GM12878 (cell line): ENCODE results near the gene TOR1B. TPM values are rescaled to one million over a fixed set of nuclear protein-coding genes. Genes with fewer than 3 reads are reported as not detected.

ENCODE experiments used
- ATAC-seq: fragments of 200-7000 bp; cut with Tn5 transposase; 3 replicates; pipeline ENCODE4 v1.9.1; 2020; ENCODE audit warnings: mild to moderate bottlenecking, moderate library complexity
- BruUV-seq: library from RNA; stranded (reverse); fragments of 400-500 nt; replicated peaks from 2 replicates; lab custom pipeline; 2021; lab: Mats Ljungman, UMichigan
- CTCF ChIA-PET: fragments of 300-600 bp; sonication (Branson Sonifier 250); formaldehyde crosslinking; extraction: SDS; loops from one replicate; lab custom pipeline; 2021; ENCODE audit warnings: inconsistent platforms; lab: Yijun Ruan, JAX
- POLR2A ChIA-PET: fragments of 350-600 bp; formaldehyde crosslinking; extraction: SDS; loops from one replicate; lab custom pipeline; 2021; ENCODE audit warnings: inconsistent platforms; lab: Charles Lee
- RAD21 ChIA-PET: fragments of 300-600 bp; sonication (Branson Sonifier 250); formaldehyde crosslinking; loops from one replicate; lab custom pipeline; 2023; ENCODE audit warnings: antibody characterized with exemption; ENCODE audit not compliant: unreplicated experiment; lab: Charles Lee
- SMC1A ChIA-PET: fragments of 300-600 bp; sonication (Branson Sonifier 250); formaldehyde crosslinking; loops from one replicate; lab custom pipeline; 2023; ENCODE audit not compliant: unreplicated experiment, uncharacterized antibody; lab: Charles Lee
- DNase-seq: peaks from one replicate; pipeline ENCODE4 v3.0.0-alpha.2; 2011; ENCODE audit warnings: low read depth, low spot score
- FAIRE-seq: peaks from 3 replicates; lab custom pipeline; 2011; peaks lifted over from hg19 to GRCh38; lab: Jason Lieb, UNC
- H2AFZ ChIP-seq: 2 replicates; pipeline ENCODE4 v1.6.0; 2011; ENCODE audit warnings: low read depth, low read length, control low read depth; ENCODE audit not compliant: control insufficient read depth
- H3K27ac ChIP-seq: 2 replicates; pipeline ENCODE4 v1.5.1; 2011; ENCODE audit warnings: control low read depth; ENCODE audit not compliant: control insufficient read depth, insufficient read depth
- H3K27me3 ChIP-seq, 2 experiments: replicated peaks in 1 of 2; 2 replicates each; pipeline versions ENCODE4 v1.6.0 to v1.6.1; 2011; ENCODE audit warnings: low read length in 1 of 2; ENCODE audit not compliant: control insufficient read depth in 2 of 2, insufficient read depth in 2 of 2
- H3K36me3 ChIP-seq, 2 experiments: 2 replicates each; pipeline ENCODE4 v1.5.1; 2011; ENCODE audit warnings: low read length in 1 of 2; ENCODE audit not compliant: control insufficient read depth in 2 of 2, insufficient read depth in 2 of 2
- H3K4me1 ChIP-seq: 2 replicates; pipeline ENCODE4 v1.6.1; 2011; ENCODE audit warnings: mild to moderate bottlenecking, low read length, moderate library complexity, mixed read lengths; ENCODE audit not compliant: control insufficient read depth, insufficient read depth
- H3K4me2 ChIP-seq: 2 replicates; pipeline ENCODE4 v1.6.0; 2011; ENCODE audit warnings: control low read depth; ENCODE audit not compliant: control insufficient read depth, insufficient read depth
- H3K4me3 ChIP-seq: fragments of 200-600 bp; sonication (generic); 2 replicates; pipeline ENCODE4 v1.5.1; 2016
- H3K79me2 ChIP-seq: 2 replicates; pipeline ENCODE4 v1.6.0; 2011; ENCODE audit warnings: low read length; ENCODE audit not compliant: control insufficient read depth, insufficient read depth
- H3K9ac ChIP-seq: 2 replicates; pipeline ENCODE4 v1.8.0; 2011; ENCODE audit warnings: low read length, control low read depth, mixed read lengths; ENCODE audit not compliant: control insufficient read depth, insufficient read depth
- H3K9me3 ChIP-seq: replicated peaks from 3 replicates; pipeline ENCODE4 v1.5.1; 2011; ENCODE audit warnings: mild to moderate bottlenecking, low read length; ENCODE audit not compliant: control insufficient read depth, insufficient read depth
- H4K20me1 ChIP-seq: 2 replicates; pipeline ENCODE4 v1.6.0; 2011; ENCODE audit not compliant: control insufficient read depth, insufficient read depth
- BHLHE40 ChIP-seq, 2 experiments: fragments of 450-650 bp in 1 of 2; IDR thresholded peaks; 2 replicates each; pipeline ENCODE4 v1.6.1; 2011 to 2017; ENCODE audit warnings: low read depth in 2 of 2, borderline replicate concordance in 1 of 2, improper control_type of control experiment in 1 of 2, low read length in 1 of 2, mild to moderate bottlenecking in 1 of 2
- NR2F1 ChIP-seq: fragments of 450-650 bp; conservative IDR thresholded peaks from 2 replicates; pipeline ENCODE4 v1.6.1; 2017; ENCODE audit warnings: mild to moderate bottlenecking
- STAT3 ChIP-seq: IDR thresholded peaks from 2 replicates; pipeline ENCODE4 v1.6.1; 2011; ENCODE audit warnings: low read depth, low read length, improper control_type of control experiment
- ZZZ3 ChIP-seq: IDR thresholded peaks from 2 replicates; pipeline ENCODE4 v1.6.1; 2011; ENCODE audit warnings: low read depth; ENCODE audit not compliant: control insufficient read depth, insufficient read length
- WGBS: methylation state at CpG from one replicate; pipeline ENCODE4 v1.1.6; 2016; ENCODE audit warnings: low lambda C conversion rate; ENCODE audit not compliant: insufficient replicate concordance, insufficient coverage; ENCODE audit errors: missing lambda C conversion rate; 5-methylcytosine and 5-hydroxymethylcytosine counted together
- in situ Hi-C: fragments of 300-500 bp; cut with MboI; formaldehyde crosslinking; loops from 9 replicates; pipeline ENCODE4 v1.14.3; 2018; ENCODE audit warnings: mixed read lengths
- intact Hi-C: fragments of 100-400 bp; cut with micrococcal nuclease; formaldehyde crosslinking; loops from one replicate; pipeline ENCODE4 v1.14.2; 2022; ENCODE audit not compliant: unreplicated experiment
- polyA plus RNA-seq, 11 experiments: library from polyadenylated mRNA; depleted of rRNA in 4 of 11; unstranded in 6 of 11; stranded (reverse) in 5 of 11; fragments of >200 nt; fragmentation: Nextera tagmentation in 4 of 11; fragmentation: Illumina TruSeq in 1 of 11; extraction: Ambion mirVana in 4 of 11; extraction: Trizol in 1 of 11; gene quantifications; 1 replicate in 1 of 11; 2 replicates in 10 of 11; pipeline versions ENCODE4 v1.2.1 to v1.2.3, GENCODE V29; 2011 to 2016; ENCODE audit warnings: inconsistent platforms in 2 of 11, missing spikeins in 2 of 11, low read depth in 1 of 11
- total RNA-seq, 4 experiments: library from RNA; depleted of rRNA in 3 of 4; stranded (reverse); fragments of >200 nt in 3 of 4; fragmentation: Illumina TruSeq in 1 of 4; extraction: Trizol in 1 of 4; gene quantifications; 2 replicates each; pipeline versions ENCODE4 v1.2.1 to v1.2.3, GENCODE V29; 2013 to 2021
- TF ChIP-seq, protein P1 (sequence below): fragments of 450-650 bp; formaldehyde crosslinking; IDR thresholded peaks from 2 replicates; pipeline ENCODE4 v1.5.0; 2022; ENCODE audit warnings: mild to moderate bottlenecking, missing genetic modification characterization
- TF ChIP-seq, protein P2 (sequence below): fragments of 450-650 bp; IDR thresholded peaks from 2 replicates; pipeline ENCODE4 v1.6.1; 2016; ENCODE audit warnings: mild to moderate bottlenecking
- TF ChIP-seq, protein P3 (sequence below): fragments of 450-650 bp; IDR thresholded peaks from 2 replicates; pipeline ENCODE4 v1.6.1; 2017; ENCODE audit warnings: mild to moderate bottlenecking
- TF ChIP-seq, protein P4 (sequence below): IDR thresholded peaks from 2 replicates; pipeline ENCODE4 v1.6.1; 2011; ENCODE audit warnings: mild to moderate bottlenecking, low read depth, low read length, moderate library complexity; ENCODE audit not compliant: insufficient replicate concordance

Gene TOR1B
- total and polyA plus RNA-seq, 10 of the 15 experiments (the other 5 are each of a cell fraction or from before 2014, with no cell fraction given), result 1.8 to 17.5 (median 9.9) TPM

DNA sequence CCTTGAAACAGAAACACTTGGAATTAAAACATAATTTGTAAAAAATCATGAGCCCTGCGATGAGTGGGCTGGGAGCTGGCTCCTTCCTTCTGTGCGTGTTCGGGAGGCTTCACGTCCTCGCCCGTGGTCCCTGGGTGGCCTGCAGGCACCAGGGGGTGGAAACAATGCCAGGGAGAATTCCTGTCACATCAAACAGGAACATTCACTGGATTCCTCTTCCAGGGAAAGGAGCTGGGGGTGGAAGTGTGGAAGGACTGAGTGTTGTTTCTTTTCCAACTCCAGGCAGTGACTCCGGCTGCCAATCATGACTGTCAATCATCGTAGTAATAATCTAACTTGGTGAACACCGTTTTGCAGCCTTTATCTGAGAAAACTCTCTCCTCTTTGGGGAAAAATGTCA is 10.7 kb downstream of the TOR1B start:
- H3K4me3 ChIP-seq, result no peak overlapping the region
- H3K27ac ChIP-seq, result no peak overlapping the region
- H3K79me2 ChIP-seq, result no peaks in the 10 kb centered on the region
- H2AFZ ChIP-seq, result no peak overlapping the region
- DNase-seq, result no peak
- in situ Hi-C loops (no loop called here), intact Hi-C loops (no loop called here)
- ATAC-seq, result no peak
- no peak overlapping the region for H3K9ac ChIP-seq
- no peaks in the 10 kb centered on the region for H3K9me3 ChIP-seq
- BruUV-seq, result TSS peak; percentile 28
- H4K20me1 ChIP-seq, result no peaks in the 10 kb centered on the region
- CTCF ChIA-PET, result no interaction called here
- peaks cover 7 to 21% of the 10 kb centered on the region in 2 experiments for H3K36me3 ChIP-seq
- RAD21 ChIA-PET, result no interaction called here
- SMC1A ChIA-PET, result no interaction called here
- TF ChIP-seq, protein P1, sequence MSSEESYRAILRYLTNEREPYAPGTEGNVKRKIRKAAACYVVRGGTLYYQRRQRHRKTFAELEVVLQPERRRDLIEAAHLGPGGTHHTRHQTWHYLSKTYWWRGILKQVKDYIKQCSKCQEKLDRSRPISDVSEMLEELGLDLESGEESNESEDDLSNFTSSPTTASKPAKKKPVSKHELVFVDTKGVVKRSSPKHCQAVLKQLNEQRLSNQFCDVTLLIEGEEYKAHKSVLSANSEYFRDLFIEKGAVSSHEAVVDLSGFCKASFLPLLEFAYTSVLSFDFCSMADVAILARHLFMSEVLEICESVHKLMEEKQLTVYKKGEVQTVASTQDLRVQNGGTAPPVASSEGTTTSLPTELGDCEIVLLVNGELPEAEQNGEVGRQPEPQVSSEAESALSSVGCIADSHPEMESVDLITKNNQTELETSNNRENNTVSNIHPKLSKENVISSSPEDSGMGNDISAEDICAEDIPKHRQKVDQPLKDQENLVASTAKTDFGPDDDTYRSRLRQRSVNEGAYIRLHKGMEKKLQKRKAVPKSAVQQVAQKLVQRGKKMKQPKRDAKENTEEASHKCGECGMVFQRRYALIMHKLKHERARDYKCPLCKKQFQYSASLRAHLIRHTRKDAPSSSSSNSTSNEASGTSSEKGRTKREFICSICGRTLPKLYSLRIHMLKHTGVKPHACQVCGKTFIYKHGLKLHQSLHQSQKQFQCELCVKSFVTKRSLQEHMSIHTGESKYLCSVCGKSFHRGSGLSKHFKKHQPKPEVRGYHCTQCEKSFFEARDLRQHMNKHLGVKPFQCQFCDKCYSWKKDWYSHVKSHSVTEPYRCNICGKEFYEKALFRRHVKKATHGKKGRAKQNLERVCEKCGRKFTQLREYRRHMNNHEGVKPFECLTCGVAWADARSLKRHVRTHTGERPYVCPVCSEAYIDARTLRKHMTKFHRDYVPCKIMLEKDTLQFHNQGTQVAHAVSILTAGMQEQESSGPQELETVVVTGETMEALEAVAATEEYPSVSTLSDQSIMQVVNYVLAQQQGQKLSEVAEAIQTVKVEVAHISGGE (CRISPR knock-in tag), result no peak
- TF ChIP-seq ZZZ3, result no peak
- TF ChIP-seq, protein P2, sequence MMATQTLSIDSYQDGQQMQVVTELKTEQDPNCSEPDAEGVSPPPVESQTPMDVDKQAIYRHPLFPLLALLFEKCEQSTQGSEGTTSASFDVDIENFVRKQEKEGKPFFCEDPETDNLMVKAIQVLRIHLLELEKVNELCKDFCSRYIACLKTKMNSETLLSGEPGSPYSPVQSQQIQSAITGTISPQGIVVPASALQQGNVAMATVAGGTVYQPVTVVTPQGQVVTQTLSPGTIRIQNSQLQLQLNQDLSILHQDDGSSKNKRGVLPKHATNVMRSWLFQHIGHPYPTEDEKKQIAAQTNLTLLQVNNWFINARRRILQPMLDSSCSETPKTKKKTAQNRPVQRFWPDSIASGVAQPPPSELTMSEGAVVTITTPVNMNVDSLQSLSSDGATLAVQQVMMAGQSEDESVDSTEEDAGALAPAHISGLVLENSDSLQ, result peak; percentile 48; the same call in 1 of the 2 replicates
- TF ChIP-seq NR2F1, result no peak
- no peak for TF ChIP-seq STAT3
- no peak for TF ChIP-seq BHLHE40 (IDR thresholded peaks at IDR 0.05; ENCODE audit: borderline replicate concordance in 1 of 2, low read depth in 2 of 2, low read length in 1 of 2)
- TF ChIP-seq, protein P3, sequence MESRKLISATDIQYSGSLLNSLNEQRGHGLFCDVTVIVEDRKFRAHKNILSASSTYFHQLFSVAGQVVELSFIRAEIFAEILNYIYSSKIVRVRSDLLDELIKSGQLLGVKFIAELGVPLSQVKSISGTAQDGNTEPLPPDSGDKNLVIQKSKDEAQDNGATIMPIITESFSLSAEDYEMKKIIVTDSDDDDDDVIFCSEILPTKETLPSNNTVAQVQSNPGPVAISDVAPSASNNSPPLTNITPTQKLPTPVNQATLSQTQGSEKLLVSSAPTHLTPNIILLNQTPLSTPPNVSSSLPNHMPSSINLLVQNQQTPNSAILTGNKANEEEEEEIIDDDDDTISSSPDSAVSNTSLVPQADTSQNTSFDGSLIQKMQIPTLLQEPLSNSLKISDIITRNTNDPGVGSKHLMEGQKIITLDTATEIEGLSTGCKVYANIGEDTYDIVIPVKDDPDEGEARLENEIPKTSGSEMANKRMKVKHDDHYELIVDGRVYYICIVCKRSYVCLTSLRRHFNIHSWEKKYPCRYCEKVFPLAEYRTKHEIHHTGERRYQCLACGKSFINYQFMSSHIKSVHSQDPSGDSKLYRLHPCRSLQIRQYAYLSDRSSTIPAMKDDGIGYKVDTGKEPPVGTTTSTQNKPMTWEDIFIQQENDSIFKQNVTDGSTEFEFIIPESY, result no peak
- TF ChIP-seq, protein P4, sequence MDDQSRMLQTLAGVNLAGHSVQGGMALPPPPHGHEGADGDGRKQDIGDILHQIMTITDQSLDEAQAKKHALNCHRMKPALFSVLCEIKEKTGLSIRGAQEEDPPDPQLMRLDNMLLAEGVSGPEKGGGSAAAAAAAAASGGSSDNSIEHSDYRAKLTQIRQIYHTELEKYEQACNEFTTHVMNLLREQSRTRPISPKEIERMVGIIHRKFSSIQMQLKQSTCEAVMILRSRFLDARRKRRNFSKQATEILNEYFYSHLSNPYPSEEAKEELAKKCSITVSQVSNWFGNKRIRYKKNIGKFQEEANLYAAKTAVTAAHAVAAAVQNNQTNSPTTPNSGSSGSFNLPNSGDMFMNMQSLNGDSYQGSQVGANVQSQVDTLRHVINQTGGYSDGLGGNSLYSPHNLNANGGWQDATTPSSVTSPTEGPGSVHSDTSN, result no peak
- WGBS, result 90% methylated on average over 9 of the region's 9 CpGs
- POLR2A ChIA-PET, result interaction anchor here (0.9 kb wide), 1 partner anchor 10 kb away, joined by 3 read pairs; no protein-coding TSS in a partner anchor
- no peak overlapping the region for H3K4me2 ChIP-seq
- no peaks in the 10 kb centered on the region for H3K27me3 ChIP-seq
- no peak for FAIRE-seq
- H3K4me1 ChIP-seq, result peaks cover 3% of the 10 kb centered on the region
